Measurements from ENCODE around the gene CRYAA. TPM values are rescaled to one million over a fixed set of nuclear protein-coding genes. Genes with fewer than 3 reads are reported as not detected.

The CRYAA gene
- total RNA-seq, 3 donors from 2014 or later = not detected

GRCh38 chr21:43198376-43198775, 29.6 kb downstream of the CRYAA start:
- intact Hi-C loops (cut with DNase I; ENCODE audit: low total_unique reads) = no loop called here

GRCh38 chr21:43201491-43201890, 32.7 kb downstream of the CRYAA start:
- Histone ChIP-seq H3K27ac (no peak overlapping the region), H3K4me1 (peaks cover 0 to 2% of the 10 kb centered on the region in 2 donors), H3K4me3 (no peak overlapping the region), H3K9me3 (peaks cover 13 to 21% of the 10 kb centered on the region in 2 donors), H3K36me3 (no peaks in the 10 kb centered on the region), H3K27me3 (no peaks in the 10 kb centered on the region)
- TF ChIP-seq CTCF (IDR thresholded peaks at IDR 0.05) (no peak), POLR2A (IDR thresholded peaks at IDR 0.05) (no peak), POLR2AphosphoS5 (IDR thresholded peaks at IDR 0.05) (no peak)
- DNase-seq (ENCODE audit: low spot score in 2 of 2) = no peak
- intact Hi-C loops (cut with DNase I; ENCODE audit: low total_unique reads) = no loop called here

More at GRCh38 chr21:43198376-43198775, 29.6 kb downstream of the CRYAA start:
- peaks cover 11 to 26% of the 10 kb centered on the region in 2 donors for H3K4me1 ChIP-seq
- TF ChIP-seq POLR2AphosphoS5 (IDR thresholded peaks at IDR 0.05) (no peak), POLR2A (IDR thresholded peaks at IDR 0.05) (no peak), CTCF (IDR thresholded peaks at IDR 0.05) (no peak)
- no peaks in the 10 kb centered on the region for H3K36me3 ChIP-seq
- peak overlapping the region in 1 of 2 donors; percentile 90 for H3K27ac ChIP-seq
- H3K9me3 ChIP-seq = peaks cover 13 to 21% of the 10 kb centered on the region in 2 donors
- no peak overlapping the region for H3K4me3 ChIP-seq
- DNase-seq (ENCODE audit: low spot score in 2 of 2) = no peak
- H3K27me3 ChIP-seq = no peaks in the 10 kb centered on the region

- TF ChIP-seq POLR2AphosphoS5 (IDR thresholded peaks at IDR 0.05) (no peak), POLR2A (IDR thresholded peaks at IDR 0.05) (no peak), CTCF (IDR thresholded peaks at IDR 0.05) (no peak)
- DNase-seq (ENCODE audit: low spot score in 2 of 2) = peak in 1 of 2 donors; percentile 25
Measured at GRCh38 chr21:43203591-43203990, 34.8 kb downstream of the CRYAA start.

GRCh38 chr21:43204638-43205037, 35.8 kb downstream of the CRYAA start:
- no peak overlapping the region for H3K4me3 ChIP-seq
- H3K36me3 ChIP-seq = no peaks in the 10 kb centered on the region
- no peaks in the 10 kb centered on the region for H3K27me3 ChIP-seq
- H3K9me3 ChIP-seq = peaks cover 13 to 21% of the 10 kb centered on the region in 2 donors
- TF ChIP-seq POLR2AphosphoS5 (IDR thresholded peaks at IDR 0.05) = no peak
- no peak for TF ChIP-seq CTCF (IDR thresholded peaks at IDR 0.05)
- no peak for TF ChIP-seq POLR2A (IDR thresholded peaks at IDR 0.05)
- intact Hi-C loops (cut with DNase I; ENCODE audit: low total_unique reads) = no loop called here
- H3K4me1 ChIP-seq = no peaks in the 10 kb centered on the region
- DNase-seq (ENCODE audit: low spot score in 2 of 2) = peak in 1 of 2 donors; percentile 31
- H3K27ac ChIP-seq = no peak overlapping the region

More at GRCh38 chr21:43203591-43203990, 34.8 kb downstream of the CRYAA start:
- no peaks in the 10 kb centered on the region for H3K4me1 ChIP-seq
- peaks cover 13 to 21% of the 10 kb centered on the region in 2 donors for H3K9me3 ChIP-seq
- intact Hi-C loops (cut with DNase I; ENCODE audit: low total_unique reads) = no loop called here
- H3K27ac ChIP-seq = no peak overlapping the region
- no peak overlapping the region for H3K4me3 ChIP-seq
- H3K27me3 ChIP-seq = no peaks in the 10 kb centered on the region
- no peaks in the 10 kb centered on the region for H3K36me3 ChIP-seq

GRCh38 chr21:43206231-43207042, 37.6 kb downstream of the CRYAA start:
- Histone ChIP-seq H3K4me3 (no peak overlapping the region), H3K4me1 (peaks cover 0 to 12% of the 10 kb centered on the region in 2 donors), H3K27me3 (no peaks in the 10 kb centered on the region), H3K36me3 (no peaks in the 10 kb centered on the region), H3K9me3 (peaks cover 6 to 8% of the 10 kb centered on the region in 2 donors), H3K27ac (no peak overlapping the region)
- TF ChIP-seq CTCF (IDR thresholded peaks at IDR 0.05) (no peak), POLR2A (IDR thresholded peaks at IDR 0.05) (no peak), POLR2AphosphoS5 (IDR thresholded peaks at IDR 0.05) (no peak)
- intact Hi-C loops (cut with DNase I; ENCODE audit: low total_unique reads) = no loop called here
- peak; percentile 16 to 35 for DNase-seq (ENCODE audit: low spot score in 2 of 2)

Measured in breast epithelium (tissue), 4 donors.